ENCODE data around the gene DDOST.

DDOST gene

GRCh38 chr1:20661207-20662109 is at the start of gene DDOST:
Gene DDOST (minus strand): TSS chr1:20661369. CDS start chr1:20661350, 19 bp downstream.
- Mint-ChIP-seq H3K4me1 (peaks cover 50% of the 10 kb centered on the region), H3K4me3 (peak within 1 kb of the TSS; percentile 99), H3K36me3 (ENCODE audit: insufficient read depth) (peaks cover 27% of the 10 kb centered on the region), H3K9me3 (no peaks in the 10 kb centered on the region), H3K27ac (ENCODE audit: low read depth) (peak within 1 kb of the TSS; percentile 96), H3K27me3 (no peaks in the 10 kb centered on the region)
- ATAC-seq (replicated peaks; ENCODE audit: extremely low read depth, poor library complexity, severe bottlenecking) (peak; percentile 99), DNase-seq (ENCODE audit: low spot score in 2 of 2) (peak; percentile 82 to 88)

- no peak overlapping the region for H3K27ac Mint-ChIP-seq (ENCODE audit: low read depth)
- no peak for ATAC-seq (replicated peaks; ENCODE audit: extremely low read depth, poor library complexity, severe bottlenecking)
- no peak overlapping the region for H3K4me3 Mint-ChIP-seq
- H3K9me3 Mint-ChIP-seq, result no peaks in the 10 kb centered on the region
- H3K36me3 Mint-ChIP-seq (ENCODE audit: insufficient read depth), result no peaks in the 10 kb centered on the region
- no peaks in the 10 kb centered on the region for H3K4me1 Mint-ChIP-seq
- no peak for DNase-seq (ENCODE audit: low spot score in 2 of 2)
- peaks cover 8% of the 10 kb centered on the region for H3K27me3 Mint-ChIP-seq
These were observed 49.5 kb upstream of the DDOST start for GRCh38 chr1:20710469-20711284.

- DNase-seq (ENCODE audit: low spot score in 2 of 2) (no peak), ATAC-seq (replicated peaks; ENCODE audit: extremely low read depth, poor library complexity, severe bottlenecking) (no peak)
- H3K27me3 Mint-ChIP-seq, result peaks cover under 1% of the 10 kb centered on the region
- no peaks in the 10 kb centered on the region for H3K9me3 Mint-ChIP-seq
- no peak overlapping the region for H3K27ac Mint-ChIP-seq (ENCODE audit: low read depth)
- no peaks in the 10 kb centered on the region for H3K4me1 Mint-ChIP-seq
- H3K4me3 Mint-ChIP-seq, result no peak overlapping the region
- H3K36me3 Mint-ChIP-seq (ENCODE audit: insufficient read depth), result no peaks in the 10 kb centered on the region
These were observed 48.7 kb upstream of the DDOST start for GRCh38 chr1:20709868-20710267.

GRCh38 chr1:20708891-20709290 is 47.7 kb upstream of the DDOST start:
- DNase-seq (ENCODE audit: low spot score in 2 of 2) (no peak), ATAC-seq (replicated peaks; ENCODE audit: extremely low read depth, poor library complexity, severe bottlenecking) (no peak)
- no peak overlapping the region for H3K4me3 Mint-ChIP-seq
- H3K27ac Mint-ChIP-seq (ENCODE audit: low read depth), result no peak overlapping the region
- H3K4me1 Mint-ChIP-seq, result no peaks in the 10 kb centered on the region
- H3K27me3 Mint-ChIP-seq, result no peaks in the 10 kb centered on the region
- H3K36me3 Mint-ChIP-seq (ENCODE audit: insufficient read depth), result no peaks in the 10 kb centered on the region
- no peaks in the 10 kb centered on the region for H3K9me3 Mint-ChIP-seq

DNA sequence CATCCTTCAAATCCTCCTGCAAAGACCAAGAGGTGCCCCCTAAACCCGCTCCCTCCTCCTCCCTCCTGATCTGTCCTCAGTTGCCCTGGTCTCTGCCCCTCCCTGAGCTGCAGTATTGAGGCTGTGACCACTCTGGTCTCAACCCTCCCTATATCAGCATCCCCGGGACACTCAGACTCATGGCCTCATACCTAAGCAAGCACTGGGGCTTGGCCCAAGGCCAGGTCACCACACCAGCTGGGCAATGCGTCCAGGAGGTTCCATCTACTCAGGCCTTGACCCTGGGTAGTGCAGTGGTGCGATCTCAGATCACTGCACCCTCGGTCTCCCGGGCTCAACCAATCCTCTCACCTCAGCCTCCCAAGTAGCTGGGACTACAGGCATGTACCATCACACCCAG is 46.9 kb upstream of the DDOST start:
- DNase-seq (ENCODE audit: low spot score in 2 of 2), result no peak
- no peaks in the 10 kb centered on the region for H3K27me3 Mint-ChIP-seq
- H3K9me3 Mint-ChIP-seq, result no peaks in the 10 kb centered on the region
- no peaks in the 10 kb centered on the region for H3K36me3 Mint-ChIP-seq (ENCODE audit: insufficient read depth)
- no peak overlapping the region for H3K27ac Mint-ChIP-seq (ENCODE audit: low read depth)
- no peaks in the 10 kb centered on the region for H3K4me1 Mint-ChIP-seq
- H3K4me3 Mint-ChIP-seq, result no peak overlapping the region
- ATAC-seq (replicated peaks; ENCODE audit: extremely low read depth, poor library complexity, severe bottlenecking), result no peak

GRCh38 chr1:20706841-20707240 is 45.7 kb upstream of the DDOST start:
- DNase-seq (ENCODE audit: low spot score in 2 of 2) (no peak), ATAC-seq (replicated peaks; ENCODE audit: extremely low read depth, poor library complexity, severe bottlenecking) (no peak)
- H3K4me1 Mint-ChIP-seq, result no peaks in the 10 kb centered on the region
- H3K27ac Mint-ChIP-seq (ENCODE audit: low read depth), result no peak overlapping the region
- H3K9me3 Mint-ChIP-seq, result no peaks in the 10 kb centered on the region
- peaks cover 2% of the 10 kb centered on the region for H3K36me3 Mint-ChIP-seq (ENCODE audit: insufficient read depth)
- H3K27me3 Mint-ChIP-seq, result no peaks in the 10 kb centered on the region
- no peak overlapping the region for H3K4me3 Mint-ChIP-seq

- DNase-seq (ENCODE audit: low spot score in 2 of 2) (no peak), ATAC-seq (replicated peaks; ENCODE audit: extremely low read depth, poor library complexity, severe bottlenecking) (no peak)
- Mint-ChIP-seq H3K4me1 (no peaks in the 10 kb centered on the region), H3K4me3 (no peak overlapping the region), H3K9me3 (no peaks in the 10 kb centered on the region), H3K36me3 (ENCODE audit: insufficient read depth) (peaks cover 2% of the 10 kb centered on the region), H3K27ac (ENCODE audit: low read depth) (no peak overlapping the region), H3K27me3 (no peaks in the 10 kb centered on the region)
These were observed 44.1 kb upstream of the DDOST start for GRCh38 chr1:20705203-20705755.

DNA sequence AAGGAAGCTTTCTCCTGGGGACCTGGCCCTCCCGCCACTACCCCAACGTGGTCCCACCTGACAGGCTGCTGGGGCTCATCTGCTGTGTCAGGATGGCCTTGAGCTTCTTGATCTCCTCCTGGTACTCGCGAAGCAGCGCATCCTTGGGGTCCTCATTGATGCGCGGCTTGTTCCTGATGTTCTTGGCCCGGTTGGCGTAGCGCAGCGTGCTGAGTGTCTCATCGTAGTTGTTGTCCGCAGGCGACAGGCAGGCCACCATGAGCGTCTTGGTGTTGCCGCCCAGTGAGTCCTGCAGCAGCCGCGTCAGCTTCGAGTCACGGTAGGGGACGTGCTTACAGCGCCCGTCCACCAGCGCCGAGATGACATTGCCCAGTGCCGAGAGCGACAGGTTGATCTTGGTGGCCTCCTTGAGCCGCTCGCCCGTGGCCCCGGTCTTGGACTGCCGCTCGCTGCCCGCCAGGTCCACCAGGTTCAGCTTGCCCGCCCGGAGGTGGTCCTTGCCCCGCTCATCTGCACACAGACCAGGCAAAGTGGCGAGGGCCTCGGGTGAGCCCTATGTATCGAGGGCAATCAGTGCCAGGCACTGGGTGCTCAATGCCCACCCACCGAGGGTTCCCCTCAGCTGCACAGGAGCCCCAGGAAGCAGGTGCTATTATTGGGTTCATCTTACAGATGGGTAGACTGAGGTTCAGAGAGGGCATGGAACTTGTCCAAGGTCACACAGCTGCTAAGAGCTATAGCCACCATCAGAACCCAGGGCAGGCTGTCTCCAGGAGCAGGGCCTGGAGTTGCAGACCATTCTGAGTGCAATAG is 43.4 kb upstream of the DDOST start:
- H3K9me3 Mint-ChIP-seq, result no peaks in the 10 kb centered on the region
- ATAC-seq (replicated peaks; ENCODE audit: extremely low read depth, poor library complexity, severe bottlenecking) (no peak), DNase-seq (ENCODE audit: low spot score in 2 of 2) (no peak)
- H3K27me3 Mint-ChIP-seq, result no peaks in the 10 kb centered on the region
- H3K4me1 Mint-ChIP-seq, result no peaks in the 10 kb centered on the region
- H3K36me3 Mint-ChIP-seq (ENCODE audit: insufficient read depth), result peaks cover 2% of the 10 kb centered on the region
- no peak overlapping the region for H3K4me3 Mint-ChIP-seq
- no peak overlapping the region for H3K27ac Mint-ChIP-seq (ENCODE audit: low read depth)

DNA sequence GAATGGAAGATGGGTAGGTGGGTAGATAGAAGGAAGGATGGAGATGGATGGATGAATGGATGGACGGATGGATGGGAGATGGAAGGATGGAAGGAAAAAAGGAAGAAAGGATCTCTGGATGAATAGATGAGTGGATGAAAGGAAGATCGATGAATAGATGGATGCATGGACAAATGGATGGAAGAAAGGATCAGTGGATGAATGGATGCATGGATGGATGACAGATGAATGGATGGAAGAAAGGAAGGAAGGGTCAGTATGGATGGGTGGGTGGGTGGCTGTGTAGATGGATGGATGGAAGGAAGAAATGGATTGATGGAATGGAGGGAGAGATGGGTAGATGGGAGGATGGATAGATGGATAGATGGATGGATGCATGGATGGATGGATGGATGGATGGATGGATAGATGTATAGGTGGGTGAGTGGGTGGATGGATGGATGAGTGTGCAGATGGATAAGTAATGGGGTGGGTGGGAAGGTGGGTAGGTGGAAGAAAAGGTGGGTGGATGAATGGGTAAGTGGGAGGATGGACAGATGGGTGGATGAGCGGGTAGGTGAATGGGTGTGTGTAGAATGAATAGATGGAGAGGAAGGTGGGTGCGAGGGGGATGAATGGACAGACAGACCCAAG is 42.1 kb upstream of the DDOST start:
- Mint-ChIP-seq H3K4me1 (no peaks in the 10 kb centered on the region), H3K27ac (ENCODE audit: low read depth) (no peak overlapping the region), H3K36me3 (ENCODE audit: insufficient read depth) (peaks cover 2% of the 10 kb centered on the region), H3K4me3 (no peak overlapping the region), H3K9me3 (no peaks in the 10 kb centered on the region), H3K27me3 (no peaks in the 10 kb centered on the region)
- DNase-seq (ENCODE audit: low spot score in 2 of 2) (no peak), ATAC-seq (replicated peaks; ENCODE audit: extremely low read depth, poor library complexity, severe bottlenecking) (no peak)

DNA sequence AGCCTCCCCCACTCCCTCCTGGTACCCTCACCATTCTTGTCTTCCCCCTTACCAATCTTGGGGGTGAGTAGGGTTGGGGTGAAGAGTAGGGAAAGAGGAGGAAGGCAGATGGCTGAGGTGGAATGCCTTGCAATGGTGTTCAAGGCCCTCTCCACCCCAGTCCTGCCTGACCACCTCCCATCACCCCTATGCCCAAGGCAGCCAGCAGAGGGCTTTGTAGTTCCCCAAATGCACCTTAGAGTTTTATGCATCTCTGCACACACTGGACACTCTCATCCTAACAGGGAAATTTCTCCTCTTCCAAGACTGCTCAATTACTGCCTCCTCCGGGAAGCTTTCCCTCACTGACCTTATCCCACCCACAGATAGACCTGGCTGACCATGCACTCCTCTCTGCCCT is 41.2 kb upstream of the DDOST start:
- Mint-ChIP-seq H3K4me1 (no peaks in the 10 kb centered on the region), H3K27me3 (no peaks in the 10 kb centered on the region), H3K4me3 (no peak overlapping the region), H3K27ac (ENCODE audit: low read depth) (no peak overlapping the region), H3K9me3 (no peaks in the 10 kb centered on the region), H3K36me3 (ENCODE audit: insufficient read depth) (peaks cover 2% of the 10 kb centered on the region)
- no peak for ATAC-seq (replicated peaks; ENCODE audit: extremely low read depth, poor library complexity, severe bottlenecking)
- no peak for DNase-seq (ENCODE audit: low spot score in 2 of 2)

GRCh38 chr1:20701847-20702246 is 40.7 kb upstream of the DDOST start:
- H3K27me3 Mint-ChIP-seq, result no peaks in the 10 kb centered on the region
- no peaks in the 10 kb centered on the region for H3K9me3 Mint-ChIP-seq
- no peaks in the 10 kb centered on the region for H3K4me1 Mint-ChIP-seq
- DNase-seq (ENCODE audit: low spot score in 2 of 2), result no peak
- H3K4me3 Mint-ChIP-seq, result no peak overlapping the region
- H3K27ac Mint-ChIP-seq (ENCODE audit: low read depth), result no peak overlapping the region
- peaks cover 2% of the 10 kb centered on the region for H3K36me3 Mint-ChIP-seq (ENCODE audit: insufficient read depth)
- no peak for ATAC-seq (replicated peaks; ENCODE audit: extremely low read depth, poor library complexity, severe bottlenecking)

GRCh38 chr1:20701446-20701845 is 40.3 kb upstream of the DDOST start:
- H3K9me3 Mint-ChIP-seq, result no peaks in the 10 kb centered on the region
- no peak overlapping the region for H3K27ac Mint-ChIP-seq (ENCODE audit: low read depth)
- H3K27me3 Mint-ChIP-seq, result peaks cover 3% of the 10 kb centered on the region
- H3K4me3 Mint-ChIP-seq, result no peak overlapping the region
- H3K4me1 Mint-ChIP-seq, result peaks cover under 1% of the 10 kb centered on the region
- ATAC-seq (replicated peaks; ENCODE audit: extremely low read depth, poor library complexity, severe bottlenecking) (no peak), DNase-seq (ENCODE audit: low spot score in 2 of 2) (no peak)
- H3K36me3 Mint-ChIP-seq (ENCODE audit: insufficient read depth), result peaks cover 4% of the 10 kb centered on the region
